HUES6 (cell line): ENCODE data around the gene FAM120B.

Experiments used
- H3K27ac ChIP-seq: 2 replicates; pipeline ENCODE4 v1.7.0; 2013; ENCODE audit warnings: low read depth, mild to moderate bottlenecking, low read length, inconsistent platforms
- H3K27me3 ChIP-seq: 2 replicates; pipeline ENCODE4 v1.6.1; 2013; ENCODE audit warnings: low read length; ENCODE audit not compliant: control insufficient read depth, insufficient read depth
- H3K36me3 ChIP-seq: 2 replicates; pipeline ENCODE4 v1.6.1; 2013; ENCODE audit warnings: low read length; ENCODE audit not compliant: control insufficient read depth, insufficient read depth
- H3K4me1 ChIP-seq: 2 replicates; pipeline ENCODE4 v1.6.1; 2013; ENCODE audit warnings: low read length; ENCODE audit not compliant: control insufficient read depth, insufficient read depth
- H3K4me3 ChIP-seq: 2 replicates; pipeline ENCODE4 v1.5.1; 2013; ENCODE audit warnings: low read depth, low read length
- H3K9ac ChIP-seq: one replicate; pipeline ENCODE4 v1.6.1; 2013; ENCODE audit warnings: mild to moderate bottlenecking, low read length
- H3K9me3 ChIP-seq: 2 replicates; pipeline ENCODE4 v1.6.1; 2013; ENCODE audit warnings: low read depth, low read length; ENCODE audit not compliant: control insufficient read depth, insufficient read depth

Gene FAM120B

GRCh38 chr6:170423030-170423429, 116.5 kb downstream of the FAM120B start:
- no peak overlapping the region for H3K27ac ChIP-seq
- H3K4me3 ChIP-seq = no peak overlapping the region
- no peaks in the 10 kb centered on the region for H3K9me3 ChIP-seq
- H3K9ac ChIP-seq = no peak overlapping the region
- H3K27me3 ChIP-seq = no peaks in the 10 kb centered on the region
- no peaks in the 10 kb centered on the region for H3K36me3 ChIP-seq
- no peaks in the 10 kb centered on the region for H3K4me1 ChIP-seq

- H3K27ac ChIP-seq = no peak overlapping the region
- H3K27me3 ChIP-seq = no peaks in the 10 kb centered on the region
- H3K9ac ChIP-seq = no peak overlapping the region
- no peak overlapping the region for H3K4me3 ChIP-seq
- H3K9me3 ChIP-seq = no peaks in the 10 kb centered on the region
- no peaks in the 10 kb centered on the region for H3K36me3 ChIP-seq
- no peaks in the 10 kb centered on the region for H3K4me1 ChIP-seq
Observed at GRCh38 chr6:170423814-170424603, 117.5 kb downstream of the FAM120B start.

- no peaks in the 10 kb centered on the region for H3K27me3 ChIP-seq
Observed at GRCh38 chr6:170424604-170425126, 118.1 kb downstream of the FAM120B start.

GRCh38 chr6:170429450-170429849, 122.9 kb downstream of the FAM120B start:
- H3K27me3 ChIP-seq = no peaks in the 10 kb centered on the region

More at GRCh38 chr6:170424604-170425126, 118.1 kb downstream of the FAM120B start:
- Histone ChIP-seq H3K4me1 (no peaks in the 10 kb centered on the region), H3K9me3 (no peaks in the 10 kb centered on the region), H3K36me3 (no peaks in the 10 kb centered on the region), H3K9ac (no peak overlapping the region), H3K4me3 (no peak overlapping the region), H3K27ac (no peak overlapping the region)

GRCh38 chr6:170433163-170434116, 126.9 kb downstream of the FAM120B start:
- H3K27me3 ChIP-seq = no peaks in the 10 kb centered on the region

More at GRCh38 chr6:170429450-170429849, 122.9 kb downstream of the FAM120B start:
- H3K4me1 ChIP-seq = peaks cover 7% of the 10 kb centered on the region; the same call in 1 of the 2 replicates
- no peaks in the 10 kb centered on the region for H3K9me3 ChIP-seq
- H3K4me3 ChIP-seq = no peak overlapping the region
- H3K36me3 ChIP-seq = no peaks in the 10 kb centered on the region
- H3K9ac ChIP-seq = no peak overlapping the region
- H3K27ac ChIP-seq = no peak overlapping the region

GRCh38 chr6:170434117-170434820, 127.7 kb downstream of the FAM120B start:
- Histone ChIP-seq H3K27me3 (no peaks in the 10 kb centered on the region), H3K9me3 (0 out of 2 replicates have a peak, but pooled peaks cover 7% of the 10 kb centered on the region), H3K36me3 (no peaks in the 10 kb centered on the region), H3K27ac (no peak overlapping the region), H3K9ac (no peak overlapping the region), H3K4me1 (peaks cover 23% of the 10 kb centered on the region), H3K4me3 (no peak overlapping the region)

More at GRCh38 chr6:170433163-170434116, 126.9 kb downstream of the FAM120B start:
- H3K4me3 ChIP-seq = no peak overlapping the region
- peaks cover 19% of the 10 kb centered on the region for H3K4me1 ChIP-seq
- no peak overlapping the region for H3K27ac ChIP-seq
- H3K36me3 ChIP-seq = no peaks in the 10 kb centered on the region
- 0 out of 2 replicates have a peak, but pooled peaks cover 7% of the 10 kb centered on the region for H3K9me3 ChIP-seq
- H3K9ac ChIP-seq = no peak overlapping the region

- H3K9me3 ChIP-seq = 0 out of 2 replicates have a peak, but pooled peaks cover 7% of the 10 kb centered on the region
- H3K4me1 ChIP-seq = peaks cover 25% of the 10 kb centered on the region
- no peak overlapping the region for H3K27ac ChIP-seq
- H3K9ac ChIP-seq = no peak overlapping the region
- no peaks in the 10 kb centered on the region for H3K36me3 ChIP-seq
- no peak overlapping the region for H3K4me3 ChIP-seq
- no peaks in the 10 kb centered on the region for H3K27me3 ChIP-seq
Observed at GRCh38 chr6:170434821-170435155, 128.2 kb downstream of the FAM120B start.

- Histone ChIP-seq H3K4me1 (peaks cover 25% of the 10 kb centered on the region), H3K27me3 (no peaks in the 10 kb centered on the region), H3K27ac (no peak overlapping the region), H3K4me3 (no peak overlapping the region), H3K9me3 (0 out of 2 replicates have a peak, but pooled peaks cover 7% of the 10 kb centered on the region), H3K36me3 (no peaks in the 10 kb centered on the region), H3K9ac (no peak overlapping the region)
Observed at GRCh38 chr6:170435766-170436165, 129.2 kb downstream of the FAM120B start.

- Histone ChIP-seq H3K4me3 (no peak overlapping the region), H3K36me3 (no peaks in the 10 kb centered on the region), H3K27me3 (no peaks in the 10 kb centered on the region), H3K9me3 (0 out of 2 replicates have a peak, but pooled peaks cover 7% of the 10 kb centered on the region), H3K9ac (no peak overlapping the region), H3K27ac (no peak overlapping the region), H3K4me1 (peaks cover 25% of the 10 kb centered on the region)
Observed at GRCh38 chr6:170436209-170436809, 129.8 kb downstream of the FAM120B start.
